HG02759 (cell line): ENCODE measurements around the gene TRIM52.
A peak's percentile ranks its signal among the peaks of the same experiment; 100 is the strongest.

ENCODE experiments used
- ATAC-seq: cut with Tn5 transposase; IDR thresholded peaks from one replicate; pipeline ENCODE4 v1.9.1; 2021; ENCODE audit warnings: mild to moderate bottlenecking, moderate library complexity; ENCODE audit not compliant: unreplicated experiment

The TRIM52 gene

GRCh38 chr5:181234455-181235306 lies 26.3 kb downstream of the TRIM52 start:
- ATAC-seq, result no peak

GRCh38 chr5:181233801-181234454 lies 27.0 kb downstream of the TRIM52 start:
- no peak for ATAC-seq

GRCh38 chr5:181233088-181233800 lies 27.7 kb downstream of the TRIM52 start:
- no peak for ATAC-seq

- ATAC-seq, result no peak
Measured at GRCh38 chr5:181232593-181232992, 28.4 kb downstream of the TRIM52 start.

- no peak for ATAC-seq
Measured at GRCh38 chr5:181231432-181231831, 29.5 kb downstream of the TRIM52 start.

GRCh38 chr5:181230551-181230950 lies 30.4 kb downstream of the TRIM52 start:
- no peak for ATAC-seq

GRCh38 chr5:181229996-181230395 lies 30.9 kb downstream of the TRIM52 start:
- no peak for ATAC-seq

GRCh38 chr5:181224390-181225229 lies 36.3 kb downstream of the TRIM52 start:
- no peak for ATAC-seq

- ATAC-seq, result peak; percentile 3
Measured at GRCh38 chr5:181223729-181224389, 37.1 kb downstream of the TRIM52 start.

- ATAC-seq, result peak; percentile 63
Measured at GRCh38 chr5:181223058-181223728, 37.8 kb downstream of the TRIM52 start, which contains the start of gene TRIM41. Gene TRIM41, plus strand, starts transcription at chr5:181223281. Its CDS starts 719 bp downstream, at chr5:181224000.

- no peak for ATAC-seq
Measured at GRCh38 chr5:181222630-181223057, 38.3 kb downstream of the TRIM52 start.

- ATAC-seq, result peak; percentile 38
Measured at GRCh38 chr5:181221792-181222629, 38.9 kb downstream of the TRIM52 start.

- no peak for ATAC-seq
Measured at GRCh38 chr5:181221105-181221791, 39.7 kb downstream of the TRIM52 start.

GRCh38 chr5:181220178-181220515 lies 40.8 kb downstream of the TRIM52 start:
- no peak for ATAC-seq

- no peak for ATAC-seq
Measured at GRCh38 chr5:181219262-181220177, 41.4 kb downstream of the TRIM52 start.

- ATAC-seq, result no peak
Measured at GRCh38 chr5:181218795-181219124, 42.2 kb downstream of the TRIM52 start.

GRCh38 chr5:181217803-181218062 lies 43.2 kb downstream of the TRIM52 start:
- no peak for ATAC-seq
